ENCODE results near the gene CDK5RAP3. TPM values are rescaled to one million over a fixed set of nuclear protein-coding genes. Genes with fewer than 3 reads are reported as not detected.
"Not testable (repeated sequence)": the region's sequence is repeated elsewhere in the genome, so short reads cannot be mapped to it uniquely, and the experiment has no call there.

The CDK5RAP3 gene
- polyA plus RNA-seq, 1 experiment, result 71.2 TPM

GRCh38 chr17:47982645-47983390 is 11.9 kb downstream of the CDK5RAP3 start:
- no peak for DNase-seq (ENCODE audit: low read depth, low spot score)

GRCh38 chr17:47983492-47984223 is 12.7 kb downstream of the CDK5RAP3 start:
- POLR2A ChIA-PET, result interaction anchor here (0.7 kb wide), 1 partner anchor 36 kb away, joined by 3 read pairs; no protein-coding TSS in a partner anchor

More at GRCh38 chr17:47982645-47983390, 11.9 kb downstream of the CDK5RAP3 start:
- POLR2A ChIA-PET, result interaction anchor here (0.6 to 0.7 kb wide), 2 partner anchors 32 to 37 kb away, joined by 3 read pairs; no protein-coding TSS in a partner anchor
- no peak for TF ChIP-seq CTCF (IDR thresholded peaks at IDR 0.05; ENCODE audit: low read depth, low read length)
- H3K27me3 ChIP-seq (ENCODE audit: control insufficient read depth, insufficient read depth, low read length), result no peaks in the 10 kb centered on the region
- no peak overlapping the region for H3K4me3 ChIP-seq (ENCODE audit: low read depth, low read length)
- H3K9me3 ChIP-seq (ENCODE audit: control insufficient read depth, insufficient read depth, low read length), result no peaks in the 10 kb centered on the region
- CTCF ChIA-PET, result interaction anchor here (0.7 to 2.4 kb wide), 4 partner anchors 12 to 142 kb away, joined by 3 to 10 read pairs (median 8); partner anchors contain the start of gene CDK5RAP3
- H3K27ac ChIP-seq (ENCODE audit: low read depth, low read length), result no peak overlapping the region

DNA sequence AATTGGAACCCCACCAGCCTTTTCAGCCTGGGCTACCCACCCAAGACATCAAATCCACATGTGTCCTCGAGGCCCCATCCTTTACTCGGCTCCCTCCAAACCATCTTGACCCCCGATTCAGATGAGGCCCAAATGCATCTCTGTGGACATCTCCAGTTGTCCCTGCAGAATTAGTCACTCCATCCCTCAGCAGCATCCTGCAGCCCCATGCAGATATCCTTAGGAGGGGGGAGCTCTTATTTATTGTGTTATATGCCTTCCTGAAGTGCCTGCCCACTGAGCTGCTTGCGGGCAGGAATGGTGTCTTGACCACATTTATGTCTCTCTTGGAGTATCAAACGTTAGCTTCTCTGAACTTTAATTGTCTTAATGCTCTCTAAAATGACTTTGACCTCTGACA is 15.6 kb downstream of the CDK5RAP3 start:
- H3K27ac ChIP-seq (ENCODE audit: low read depth, low read length), result no peak overlapping the region
- CTCF ChIA-PET, result interaction anchor here (1.3 to 1.6 kb wide), 2 partner anchors 8 to 32 kb away, joined by 6 to 9 read pairs; no protein-coding TSS in a partner anchor
- POLR2A ChIA-PET, result no interaction called here
- no peak for TF ChIP-seq CTCF (IDR thresholded peaks at IDR 0.05; ENCODE audit: low read depth, low read length)
- no peak for DNase-seq (ENCODE audit: low read depth, low spot score)
- H3K27me3 ChIP-seq (ENCODE audit: control insufficient read depth, insufficient read depth, low read length), result no peaks in the 10 kb centered on the region
- no peak overlapping the region for H3K4me3 ChIP-seq (ENCODE audit: low read depth, low read length)
- no peaks in the 10 kb centered on the region for H3K9me3 ChIP-seq (ENCODE audit: control insufficient read depth, insufficient read depth, low read length)

More at GRCh38 chr17:47983492-47984223, 12.7 kb downstream of the CDK5RAP3 start:
- Histone ChIP-seq H3K4me3 (ENCODE audit: low read depth, low read length) (no peak overlapping the region), H3K27ac (ENCODE audit: low read depth, low read length) (no peak overlapping the region), H3K27me3 (ENCODE audit: control insufficient read depth, insufficient read depth, low read length) (no peaks in the 10 kb centered on the region), H3K9me3 (ENCODE audit: control insufficient read depth, insufficient read depth, low read length) (no peaks in the 10 kb centered on the region)
- TF ChIP-seq CTCF (IDR thresholded peaks at IDR 0.05; ENCODE audit: low read depth, low read length), result no peak
- DNase-seq (ENCODE audit: low read depth, low spot score), result no peak
- CTCF ChIA-PET, result interaction anchor here (0.7 to 2.4 kb wide), 4 partner anchors 13 to 141 kb away, joined by 3 to 10 read pairs (median 8); partner anchors contain the start of gene CDK5RAP3

DNA sequence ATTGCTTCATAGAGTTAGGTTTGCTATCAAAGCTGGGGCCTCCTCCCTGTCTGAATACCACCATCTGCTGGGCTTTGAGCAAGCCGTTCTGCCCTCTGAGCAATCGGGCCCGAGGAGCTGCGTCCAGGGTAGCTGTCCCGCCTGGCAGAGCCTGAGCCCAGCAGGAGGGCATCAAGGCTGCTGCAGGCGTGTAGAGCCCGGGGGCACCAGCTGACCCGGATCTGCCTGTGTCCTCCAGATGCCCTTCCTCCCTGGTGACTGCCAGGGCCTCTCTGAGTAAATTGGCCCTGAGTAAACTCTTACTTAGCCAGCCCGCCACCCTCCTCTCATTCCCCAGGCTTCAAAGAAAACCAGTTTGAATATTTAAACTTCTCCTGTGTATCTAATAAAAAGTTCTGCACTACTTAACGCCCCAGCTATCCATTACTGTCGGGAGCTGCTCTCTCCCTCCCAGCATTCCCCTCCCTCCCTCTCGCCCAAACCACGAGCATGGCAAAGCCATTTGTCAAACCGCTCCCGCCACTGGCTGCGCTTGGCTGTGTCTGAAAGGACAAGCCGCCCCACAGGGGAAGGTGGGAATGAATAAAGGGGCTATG is 16.4 kb downstream of the CDK5RAP3 start:
- Histone ChIP-seq H3K9me3 (ENCODE audit: control insufficient read depth, insufficient read depth, low read length) (no peaks in the 10 kb centered on the region), H3K27me3 (ENCODE audit: control insufficient read depth, insufficient read depth, low read length) (no peaks in the 10 kb centered on the region), H3K4me3 (ENCODE audit: low read depth, low read length) (no peak overlapping the region), H3K27ac (ENCODE audit: low read depth, low read length) (no peak overlapping the region)
- DNase-seq (ENCODE audit: low read depth, low spot score), result no peak
- no peak for TF ChIP-seq CTCF (IDR thresholded peaks at IDR 0.05; ENCODE audit: low read depth, low read length)
- ChIA-PET POLR2A (no interaction called here), CTCF (interaction anchor here (1.3 to 1.6 kb wide), 2 partner anchors 9 to 31 kb away, joined by 6 to 9 read pairs; no protein-coding TSS in a partner anchor)

DNA sequence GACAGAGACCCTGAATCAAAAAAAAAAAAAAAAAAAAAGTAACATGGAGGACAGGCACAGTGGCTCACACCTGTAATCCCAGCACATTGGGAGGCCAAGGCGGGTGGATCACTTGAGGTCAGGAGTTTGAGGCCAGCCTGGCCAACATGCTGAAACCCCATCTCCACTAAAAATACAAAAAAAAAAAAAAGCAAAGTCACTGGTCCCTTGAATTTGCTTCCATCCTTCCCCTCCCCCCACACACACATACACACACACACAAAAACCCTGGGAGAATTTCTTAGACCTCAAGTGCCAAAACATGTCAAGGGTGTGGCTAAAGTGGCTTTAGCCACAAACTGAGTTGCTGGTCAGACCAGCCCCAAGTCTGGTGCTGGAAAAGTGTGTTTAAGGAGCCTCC is 17.5 kb downstream of the CDK5RAP3 start:
- DNase-seq (ENCODE audit: low read depth, low spot score); POLR2A ChIA-PET; H3K27me3 ChIP-seq (ENCODE audit: control insufficient read depth, insufficient read depth, low read length); H3K9me3 ChIP-seq (ENCODE audit: control insufficient read depth, insufficient read depth, low read length); H3K4me3 ChIP-seq (ENCODE audit: low read depth, low read length); H3K27ac ChIP-seq (ENCODE audit: low read depth, low read length): not testable (repeated sequence)
- CTCF ChIA-PET, result interaction anchor here (0.7 to 1.4 kb wide), 2 partner anchors 10 to 17 kb away, joined by 3 read pairs; partner anchors contain the start of gene CDK5RAP3

Data from AG04450 (cell line).